IPS-18a (cell line): ENCODE results near the gene NT5DC1.

ENCODE experiments used
- H3K27ac ChIP-seq: one replicate; pipeline ENCODE4 v1.5.1; 2013; ENCODE audit warnings: low read length
- H3K27me3 ChIP-seq: one replicate; pipeline ENCODE4 v1.6.1; 2013; ENCODE audit warnings: mild to moderate bottlenecking, low read length; ENCODE audit not compliant: control insufficient read depth, insufficient read depth
- H3K36me3 ChIP-seq: one replicate; pipeline ENCODE4 v1.6.1; 2013; ENCODE audit warnings: low read depth, low read length; ENCODE audit not compliant: control insufficient read depth
- H3K4me1 ChIP-seq: one replicate; pipeline ENCODE4 v1.6.1; 2013; ENCODE audit warnings: low read depth, low read length; ENCODE audit not compliant: control insufficient read depth
- H3K4me3 ChIP-seq: one replicate; pipeline ENCODE4 v1.5.1; 2013; ENCODE audit warnings: low read length
- H3K9ac ChIP-seq: one replicate; pipeline ENCODE4 v1.6.1; 2013; ENCODE audit warnings: mild to moderate bottlenecking, low read length, moderate library complexity
- H3K9me3 ChIP-seq: one replicate; pipeline ENCODE4 v1.6.1; 2013; ENCODE audit warnings: low read depth, low read length; ENCODE audit not compliant: control insufficient read depth

NT5DC1 gene

GRCh38 chr6:116111552-116112528 is 11.2 kb downstream of the NT5DC1 start:
- Histone ChIP-seq H3K36me3 (peaks cover 69% of the 10 kb centered on the region), H3K27ac (no peak overlapping the region), H3K27me3 (no peaks in the 10 kb centered on the region), H3K9ac (no peak overlapping the region), H3K9me3 (no peaks in the 10 kb centered on the region), H3K4me3 (no peak overlapping the region), H3K4me1 (peaks cover 4% of the 10 kb centered on the region)

DNA sequence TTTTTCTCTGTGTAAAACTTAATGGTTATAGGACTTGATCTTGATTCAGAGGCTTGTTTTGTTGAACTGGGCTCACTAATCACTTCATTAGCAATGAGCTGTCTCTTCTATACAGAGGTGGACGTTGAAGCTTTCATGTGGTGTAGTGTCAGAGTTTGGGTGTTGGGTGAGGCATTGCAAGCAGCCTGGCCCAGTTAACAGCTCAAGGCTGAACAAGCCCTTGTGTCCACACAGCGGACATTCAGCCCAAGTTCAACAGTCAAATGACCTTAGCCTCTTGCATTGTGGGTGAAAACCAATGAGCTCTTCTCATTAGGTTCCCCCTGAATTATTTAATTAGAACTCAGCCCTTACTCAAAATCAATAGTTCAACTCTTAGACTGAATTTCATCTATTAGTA is 12.7 kb downstream of the NT5DC1 start:
- H3K4me1 ChIP-seq, result no peaks in the 10 kb centered on the region
- H3K9ac ChIP-seq, result no peak overlapping the region
- no peak overlapping the region for H3K27ac ChIP-seq
- H3K9me3 ChIP-seq, result no peaks in the 10 kb centered on the region
- no peak overlapping the region for H3K4me3 ChIP-seq
- H3K36me3 ChIP-seq, result peaks cover 77% of the 10 kb centered on the region
- H3K27me3 ChIP-seq, result no peaks in the 10 kb centered on the region

GRCh38 chr6:116115781-116116180 is 15.1 kb downstream of the NT5DC1 start:
- Histone ChIP-seq H3K4me3 (no peak overlapping the region), H3K9me3 (no peaks in the 10 kb centered on the region), H3K36me3 (peaks cover 67% of the 10 kb centered on the region), H3K4me1 (no peaks in the 10 kb centered on the region), H3K27me3 (no peaks in the 10 kb centered on the region), H3K9ac (no peak overlapping the region), H3K27ac (no peak overlapping the region)

DNA sequence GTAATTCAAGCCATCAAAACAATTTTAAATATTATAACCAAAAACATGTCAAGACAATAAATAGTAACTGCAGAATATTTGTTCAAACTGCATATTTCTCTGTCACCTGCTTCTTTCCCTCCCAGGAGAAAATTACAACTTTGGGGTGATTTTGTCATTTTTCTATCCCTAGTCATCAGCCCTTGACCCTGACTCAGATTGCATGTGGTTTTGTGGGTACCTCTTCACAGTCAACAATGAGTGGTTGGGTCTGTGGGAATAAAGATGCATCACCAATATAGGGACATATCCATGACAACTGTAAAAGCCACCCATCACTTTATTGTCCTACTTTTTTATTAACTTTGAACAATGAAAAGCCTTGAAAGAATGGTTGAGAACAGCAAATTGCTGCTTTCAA is 18.0 kb downstream of the NT5DC1 start:
- H3K36me3 ChIP-seq, result peaks cover 50% of the 10 kb centered on the region
- H3K9me3 ChIP-seq, result no peaks in the 10 kb centered on the region
- H3K27me3 ChIP-seq, result no peaks in the 10 kb centered on the region
- H3K4me1 ChIP-seq, result no peaks in the 10 kb centered on the region
- H3K4me3 ChIP-seq, result no peak overlapping the region
- no peak overlapping the region for H3K9ac ChIP-seq
- H3K27ac ChIP-seq, result no peak overlapping the region

GRCh38 chr6:116120430-116120829 is 19.8 kb downstream of the NT5DC1 start:
- no peak overlapping the region for H3K27ac ChIP-seq
- no peaks in the 10 kb centered on the region for H3K27me3 ChIP-seq
- peaks cover 32% of the 10 kb centered on the region for H3K36me3 ChIP-seq
- H3K9me3 ChIP-seq, result no peaks in the 10 kb centered on the region
- no peaks in the 10 kb centered on the region for H3K4me1 ChIP-seq
- no peak overlapping the region for H3K4me3 ChIP-seq
- no peak overlapping the region for H3K9ac ChIP-seq

DNA sequence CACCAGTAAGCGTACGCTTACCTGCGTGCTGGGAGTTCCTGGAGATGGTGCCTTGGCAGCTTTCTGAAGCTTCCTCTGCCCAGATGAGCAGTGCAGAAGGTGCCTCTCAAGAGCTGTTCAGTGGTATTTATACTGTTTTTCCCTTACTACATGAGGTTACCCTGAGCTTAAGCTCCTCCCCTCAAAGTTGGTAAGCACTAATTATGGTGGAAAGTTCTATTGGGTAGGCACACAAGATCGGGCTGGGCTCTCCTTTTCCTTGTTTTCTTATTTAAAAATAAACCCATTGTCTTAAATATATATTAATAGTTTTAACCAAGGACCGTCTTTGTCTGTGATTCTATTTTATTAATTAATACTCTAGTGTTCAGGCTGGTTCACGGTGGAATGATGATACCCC is 25.4 kb downstream of the NT5DC1 start, which contains the start of gene COL10A1:
Gene COL10A1, minus strand, starts transcription at position 101 of the 400 bp plus-strand sequence. CDS start 640 bp downstream, outside the sequence.
- H3K9me3 ChIP-seq, result no peaks in the 10 kb centered on the region
- no peak within 1 kb of the TSS for H3K27ac ChIP-seq
- H3K36me3 ChIP-seq, result no peaks in the 10 kb centered on the region
- no peaks in the 10 kb centered on the region for H3K27me3 ChIP-seq
- no peak within 1 kb of the TSS for H3K9ac ChIP-seq
- H3K4me3 ChIP-seq, result no peak within 1 kb of the TSS
- no peaks in the 10 kb centered on the region for H3K4me1 ChIP-seq

DNA sequence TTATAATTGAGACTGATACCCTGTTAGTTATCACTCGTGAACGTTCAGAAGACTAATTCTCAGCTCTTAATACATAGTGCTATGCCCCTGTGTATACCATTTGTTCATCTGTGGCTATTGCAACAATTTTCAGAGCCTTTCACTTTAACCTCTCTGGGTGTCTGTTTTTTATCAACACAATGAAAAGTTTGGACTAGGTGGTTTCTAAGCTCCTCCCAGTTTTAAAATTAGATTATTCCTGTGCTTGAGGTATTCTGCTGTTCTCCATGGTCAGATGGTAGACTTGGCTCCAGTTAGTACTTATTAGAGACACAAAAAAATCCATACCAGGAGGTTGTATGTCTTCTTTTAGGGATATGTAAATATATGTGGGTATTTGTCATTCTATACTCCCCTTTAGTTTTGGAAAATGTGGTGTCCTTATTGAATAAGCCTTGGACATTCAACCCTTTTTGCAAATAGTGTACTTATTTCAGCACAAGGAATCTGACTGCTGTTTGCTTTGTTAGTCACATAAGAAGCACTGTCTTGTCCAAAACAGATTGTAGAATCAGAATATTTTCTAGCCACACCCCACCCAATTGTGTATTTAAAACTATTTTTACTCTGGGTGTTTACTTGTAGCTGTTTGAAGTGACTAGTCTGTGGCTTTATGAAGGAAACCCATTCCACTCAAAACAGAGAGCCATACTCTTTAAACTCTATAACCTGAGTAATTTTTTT is 27.3 kb downstream of the NT5DC1 start:
- H3K27ac ChIP-seq, result no peak overlapping the region
- no peaks in the 10 kb centered on the region for H3K9me3 ChIP-seq
- no peaks in the 10 kb centered on the region for H3K36me3 ChIP-seq
- H3K9ac ChIP-seq, result no peak overlapping the region
- H3K4me1 ChIP-seq, result peaks cover under 1% of the 10 kb centered on the region
- H3K27me3 ChIP-seq, result no peaks in the 10 kb centered on the region
- H3K4me3 ChIP-seq, result no peak overlapping the region

- no peaks in the 10 kb centered on the region for H3K9me3 ChIP-seq
- H3K27me3 ChIP-seq, result no peaks in the 10 kb centered on the region
- H3K27ac ChIP-seq, result no peak overlapping the region
- H3K36me3 ChIP-seq, result no peaks in the 10 kb centered on the region
- no peak overlapping the region for H3K4me3 ChIP-seq
- H3K9ac ChIP-seq, result no peak overlapping the region
- peaks cover 8% of the 10 kb centered on the region for H3K4me1 ChIP-seq
Observed at GRCh38 chr6:116133453-116133852, 32.8 kb downstream of the NT5DC1 start.

DNA sequence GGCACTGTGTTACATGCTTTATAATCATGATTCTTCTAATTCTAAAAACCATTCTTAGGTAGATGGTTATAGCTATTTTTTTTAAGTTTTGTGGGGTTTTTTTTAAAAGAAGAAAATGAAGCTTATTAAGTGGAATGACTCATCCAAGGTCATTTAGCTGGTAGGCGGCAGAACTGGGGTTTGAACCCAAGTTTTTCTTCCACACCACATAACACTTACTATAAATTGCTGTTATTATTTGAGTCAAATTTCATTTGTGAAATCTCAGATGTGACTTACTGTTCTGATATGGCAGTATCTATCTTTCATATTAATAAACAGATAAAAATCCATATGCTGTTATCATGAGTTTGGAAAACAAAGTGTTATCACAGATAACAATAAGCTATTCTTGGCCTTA is 35.7 kb downstream of the NT5DC1 start:
- no peaks in the 10 kb centered on the region for H3K27me3 ChIP-seq
- H3K36me3 ChIP-seq, result no peaks in the 10 kb centered on the region
- no peak overlapping the region for H3K4me3 ChIP-seq
- H3K4me1 ChIP-seq, result peaks cover 8% of the 10 kb centered on the region
- no peak overlapping the region for H3K9ac ChIP-seq
- H3K9me3 ChIP-seq, result no peaks in the 10 kb centered on the region
- no peak overlapping the region for H3K27ac ChIP-seq

DNA sequence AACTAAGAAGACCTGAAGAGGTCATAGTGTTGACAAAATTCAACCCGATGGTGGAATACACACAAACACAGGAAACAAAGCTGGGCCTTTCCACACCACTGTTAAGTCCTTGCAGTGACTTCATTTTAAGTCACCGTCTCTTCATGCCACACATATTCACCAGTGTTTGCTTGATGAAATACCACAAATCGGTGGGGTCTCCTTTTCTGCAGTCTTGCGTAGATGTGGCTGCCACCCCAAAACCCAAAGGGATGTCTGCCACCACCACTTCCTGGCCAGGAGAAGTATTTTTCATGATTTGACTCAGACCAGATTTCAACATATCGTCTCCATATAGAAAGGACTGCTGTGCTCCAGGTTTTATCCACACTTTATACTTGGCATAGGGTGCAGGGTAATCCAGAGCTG is 36.3 kb downstream of the NT5DC1 start:
- Histone ChIP-seq H3K4me3 (no peak overlapping the region), H3K27ac (no peak overlapping the region), H3K9me3 (no peaks in the 10 kb centered on the region), H3K9ac (no peak overlapping the region), H3K27me3 (no peaks in the 10 kb centered on the region), H3K36me3 (no peaks in the 10 kb centered on the region), H3K4me1 (peaks cover 8% of the 10 kb centered on the region)

DNA sequence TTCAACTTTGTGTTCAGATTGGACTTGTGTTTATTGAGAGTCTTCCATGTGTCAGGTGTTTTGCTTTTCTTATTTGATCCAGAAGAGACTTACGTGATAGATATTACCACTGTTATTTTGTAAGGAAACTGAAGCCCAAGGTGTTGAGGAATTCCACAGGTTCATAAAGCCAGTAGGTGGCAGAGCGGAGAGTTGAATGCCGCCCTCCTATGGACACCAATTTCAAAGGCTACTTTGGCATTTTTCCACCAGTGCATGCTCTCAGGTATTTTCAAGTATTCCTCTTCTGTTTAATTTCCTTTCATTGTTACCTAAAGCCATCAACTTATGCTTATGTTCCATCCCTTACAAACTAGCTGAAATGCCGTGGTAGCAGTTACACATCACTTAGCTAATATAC is 39.3 kb downstream of the NT5DC1 start:
- H3K9ac ChIP-seq, result no peak overlapping the region

More for the DNA sequence above, 39.3 kb downstream of the NT5DC1 start:
- Histone ChIP-seq H3K27ac (no peak overlapping the region), H3K36me3 (no peaks in the 10 kb centered on the region), H3K27me3 (no peaks in the 10 kb centered on the region), H3K9me3 (no peaks in the 10 kb centered on the region), H3K4me1 (no peaks in the 10 kb centered on the region), H3K4me3 (no peak overlapping the region)
